Brain pericyte (primary cell): Measurements from ENCODE around the gene KCNK3.
"Not testable (repeated sequence)": the region's sequence is repeated elsewhere in the genome, so short reads cannot be mapped to it uniquely, and the experiment has no call there.

ENCODE experiments used
- DNase-seq: peaks from one replicate; pipeline ENCODE4 v3.0.0-alpha.2; 2012; ENCODE audit warnings: low read depth, low spot score

Gene KCNK3

DNA sequence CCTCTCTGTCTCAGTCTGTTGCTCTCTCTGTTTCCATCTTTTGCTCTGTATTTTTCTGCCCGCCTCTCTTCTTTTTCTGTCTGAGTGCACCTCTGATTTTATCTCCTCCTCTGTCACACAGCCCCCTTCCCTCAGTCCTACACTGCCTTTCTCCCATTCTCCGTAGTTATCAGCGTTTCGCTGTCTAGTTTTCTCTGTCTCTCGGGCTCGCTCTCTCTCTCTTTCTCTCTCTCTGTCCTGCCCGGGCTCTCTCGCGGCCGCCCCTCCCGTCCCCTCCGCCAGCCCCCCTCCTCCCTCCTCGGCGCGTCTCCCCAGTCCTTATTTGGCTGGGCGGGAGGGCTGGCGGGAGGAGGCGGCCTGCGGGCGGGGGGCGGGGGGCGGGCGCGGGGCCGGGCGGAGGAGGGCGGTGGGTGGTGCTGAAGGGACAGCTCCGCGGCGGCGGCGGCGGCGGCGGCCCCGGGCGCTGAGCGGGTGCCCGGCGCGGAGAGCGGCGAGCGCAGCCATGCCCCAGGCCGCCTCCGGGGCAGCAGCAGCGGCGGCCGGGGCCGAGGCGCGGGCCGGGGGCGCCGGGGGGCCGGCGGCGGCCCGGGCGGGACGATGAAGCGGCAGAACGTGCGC, at the start of gene KCNK3:
TSS of gene KCNK3 (plus strand) at position 444 of the 618 bp plus-strand sequence. CDS start at position 598, 154 bp downstream.
- DNase-seq: no peak

GRCh38 chr2:26644188-26644835, 48.2 kb upstream of the KCNK3 start:
- DNase-seq: no peak

GRCh38 chr2:26645762-26646161, 46.8 kb upstream of the KCNK3 start:
- no peak for DNase-seq

DNA sequence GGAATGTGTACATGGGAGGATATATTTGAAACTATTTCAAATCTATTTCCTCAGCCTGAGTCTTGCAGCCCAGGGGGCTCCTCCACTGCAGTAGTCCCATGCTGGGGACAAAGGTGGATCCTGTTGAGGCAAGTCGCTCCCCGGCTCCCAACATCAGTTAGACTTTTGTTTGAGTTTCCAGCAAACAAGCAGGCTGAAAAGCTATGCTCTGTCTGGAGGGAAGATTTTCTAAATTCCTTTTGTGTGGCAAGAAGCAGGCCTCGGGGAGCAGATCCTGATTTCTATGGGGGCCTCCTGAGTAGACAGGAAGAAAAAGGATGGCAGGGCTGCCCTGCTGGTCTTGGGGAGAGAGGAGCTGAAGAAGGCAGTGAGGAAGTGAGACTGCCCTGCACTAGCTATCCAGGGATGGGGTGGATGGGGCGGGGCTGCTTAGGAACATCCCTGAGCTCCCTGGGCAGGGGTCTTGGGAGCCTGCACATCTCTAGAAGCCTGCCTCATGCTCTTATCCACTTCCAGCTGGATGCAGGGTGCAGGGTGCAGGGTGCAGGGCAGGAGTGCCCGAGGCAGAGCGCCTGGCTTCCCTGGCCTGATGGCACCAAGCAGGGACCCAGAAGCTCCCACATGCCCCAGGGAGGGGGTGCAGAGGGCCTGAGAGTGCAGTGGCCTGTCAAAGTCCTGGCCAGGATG, 45.4 kb upstream of the KCNK3 start:
- no peak for DNase-seq

- DNase-seq: no peak
Observed at GRCh38 chr2:26647981-26648380, 44.5 kb upstream of the KCNK3 start.

- DNase-seq: no peak
Observed at GRCh38 chr2:26648516-26648915, 44.0 kb upstream of the KCNK3 start.

DNA sequence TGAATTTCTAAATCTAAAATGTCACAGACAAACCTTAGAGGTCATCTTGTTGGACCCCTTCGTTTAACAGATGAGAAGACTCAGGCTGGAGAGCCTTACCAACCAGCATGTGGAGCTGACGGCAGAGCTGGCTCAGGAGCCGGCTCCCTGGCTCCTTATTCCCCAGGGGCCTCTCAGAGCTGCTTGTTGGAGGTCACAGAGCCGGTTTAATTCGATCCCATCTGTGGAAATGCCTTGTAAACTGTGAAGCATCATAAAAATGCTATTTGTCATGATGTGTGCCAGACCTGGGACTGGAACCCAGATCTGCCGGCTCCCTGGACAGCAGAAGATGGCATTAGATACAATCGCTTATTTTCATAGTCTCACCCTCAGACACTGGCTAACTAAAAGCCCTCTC, 43.2 kb upstream of the KCNK3 start:
- no peak for DNase-seq

DNA sequence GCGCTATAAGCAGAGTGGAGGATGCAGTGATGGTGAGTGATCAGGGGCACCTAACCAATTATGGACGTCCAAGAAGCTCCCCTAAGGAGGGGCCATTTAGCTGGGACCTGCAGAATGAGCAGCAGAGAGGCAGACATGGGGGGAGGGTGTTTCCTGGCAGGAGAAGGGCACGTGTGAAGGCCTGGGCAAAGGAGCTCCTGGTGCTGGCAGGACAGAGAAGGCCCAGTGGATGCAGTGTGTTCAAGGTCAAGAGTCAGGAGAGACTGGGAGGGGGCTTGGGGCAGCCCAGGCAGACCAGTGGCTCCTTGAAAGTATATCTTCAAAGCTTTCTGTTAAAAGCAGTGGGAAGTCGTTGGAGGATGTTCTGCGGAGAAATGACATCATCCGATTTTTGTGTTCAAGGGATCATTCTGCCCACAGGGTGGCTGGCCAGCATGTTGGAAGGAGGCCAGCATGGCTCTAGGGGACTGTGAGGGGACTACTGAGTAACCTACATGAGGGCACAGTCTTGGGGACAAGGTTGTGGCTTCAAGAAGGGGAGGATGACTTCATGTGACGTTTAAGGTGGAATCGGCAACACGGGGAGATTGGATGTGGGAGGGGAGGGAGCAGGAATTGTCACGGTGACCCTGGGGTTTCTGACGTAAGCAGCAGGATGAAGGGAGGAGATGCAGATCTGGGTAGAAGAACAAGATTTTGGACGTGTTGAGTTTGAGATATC, 42.4 kb upstream of the KCNK3 start:
- DNase-seq: no peak

GRCh38 chr2:26650713-26651469, 41.6 kb upstream of the KCNK3 start:
- no peak for DNase-seq

- DNase-seq: no peak
Observed at GRCh38 chr2:26651470-26651771, 41.1 kb upstream of the KCNK3 start.

DNA sequence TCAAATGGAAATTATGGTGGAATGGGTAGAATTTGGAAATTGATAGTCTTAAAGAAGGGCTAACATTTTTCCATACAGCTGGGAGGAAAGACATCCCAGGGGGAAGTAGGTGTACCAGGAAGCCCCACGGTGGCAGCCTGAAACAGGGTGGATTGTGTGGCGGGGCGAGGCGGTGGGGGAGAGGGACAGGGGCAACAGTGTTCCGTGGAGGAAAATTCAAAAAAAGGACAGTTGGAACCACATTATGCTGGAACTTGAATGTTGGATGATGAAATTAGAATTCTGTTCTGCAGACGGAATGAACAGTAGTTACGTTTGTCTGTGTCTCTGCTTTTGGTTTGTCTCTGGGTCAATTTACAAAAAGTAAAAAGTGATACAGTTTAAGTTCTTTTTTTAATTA, 40.7 kb upstream of the KCNK3 start:
- no peak for DNase-seq

DNA sequence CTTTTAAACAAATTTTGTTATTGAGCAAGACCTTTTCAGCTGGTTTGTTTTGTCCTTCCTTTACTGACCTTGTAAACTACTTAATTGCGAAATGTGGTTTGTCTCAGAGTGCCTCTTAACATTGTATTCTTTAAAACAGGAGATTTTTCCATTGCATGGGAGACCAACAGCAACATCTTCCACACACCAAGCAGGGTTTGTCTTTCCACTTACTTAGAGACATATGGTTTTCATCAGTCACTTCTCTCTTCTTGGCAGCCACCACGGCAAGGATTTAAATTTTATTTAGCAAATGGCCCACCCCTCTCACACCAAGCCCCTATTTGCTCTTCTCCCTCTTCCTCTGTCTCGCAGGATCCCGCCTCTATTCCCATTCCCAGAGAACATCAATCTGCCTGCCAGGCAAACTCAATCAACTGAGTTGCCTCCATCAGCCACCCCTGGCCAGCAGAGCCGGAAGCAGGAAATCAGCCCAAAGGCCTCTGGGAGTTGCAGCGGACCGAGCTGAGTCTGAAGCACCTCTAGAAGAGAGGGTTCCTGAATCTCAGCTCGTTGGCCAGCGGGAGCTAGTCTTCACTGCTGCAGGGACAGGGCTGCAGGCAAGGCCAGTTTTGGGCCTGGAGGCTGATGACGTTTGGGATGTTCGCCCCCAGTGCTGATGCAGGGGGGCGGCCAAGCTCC, 40.0 kb upstream of the KCNK3 start:
- DNase-seq: no peak

GRCh38 chr2:26653207-26654060, 39.1 kb upstream of the KCNK3 start:
- no peak for DNase-seq

DNA sequence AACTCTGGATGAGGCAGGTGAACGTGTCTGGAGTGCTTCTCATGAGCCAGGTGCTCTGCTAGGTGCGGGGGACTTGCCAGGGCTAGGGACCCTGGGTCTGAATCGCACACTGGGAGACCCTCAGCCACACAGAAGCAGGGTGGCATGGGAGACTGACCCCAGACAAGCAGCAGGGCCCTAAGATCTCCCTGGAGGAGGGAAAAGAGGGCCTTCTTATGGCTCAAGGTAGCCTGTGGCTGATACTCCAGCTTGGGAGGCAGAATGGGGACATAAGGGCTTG, 38.5 kb upstream of the KCNK3 start:
- no peak for DNase-seq

- not testable (repeated sequence) for DNase-seq
Observed at GRCh38 chr2:26655120-26655519, 37.4 kb upstream of the KCNK3 start.

GRCh38 chr2:26655611-26656195, 36.8 kb upstream of the KCNK3 start:
- DNase-seq: no peak

DNA sequence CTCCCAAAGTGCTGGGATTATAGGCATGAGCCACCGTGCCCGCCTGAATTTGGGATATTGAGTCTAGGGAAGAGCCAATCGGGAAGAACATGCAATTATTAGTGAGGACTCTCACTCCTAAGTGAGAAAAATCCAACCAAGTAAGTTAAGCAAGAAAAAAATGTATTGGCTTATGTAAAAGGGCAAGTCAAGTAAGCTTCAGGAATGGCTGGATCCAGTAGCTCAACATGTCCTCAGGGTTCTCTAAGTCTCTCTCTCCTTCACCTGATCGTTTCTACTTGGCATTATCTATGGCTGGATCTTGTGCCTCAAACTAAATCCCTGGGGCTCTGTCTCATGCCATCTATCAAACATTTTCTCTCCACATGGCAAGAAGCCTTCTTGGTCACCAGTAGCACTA, 35.3 kb upstream of the KCNK3 start:
- DNase-seq: no peak

DNA sequence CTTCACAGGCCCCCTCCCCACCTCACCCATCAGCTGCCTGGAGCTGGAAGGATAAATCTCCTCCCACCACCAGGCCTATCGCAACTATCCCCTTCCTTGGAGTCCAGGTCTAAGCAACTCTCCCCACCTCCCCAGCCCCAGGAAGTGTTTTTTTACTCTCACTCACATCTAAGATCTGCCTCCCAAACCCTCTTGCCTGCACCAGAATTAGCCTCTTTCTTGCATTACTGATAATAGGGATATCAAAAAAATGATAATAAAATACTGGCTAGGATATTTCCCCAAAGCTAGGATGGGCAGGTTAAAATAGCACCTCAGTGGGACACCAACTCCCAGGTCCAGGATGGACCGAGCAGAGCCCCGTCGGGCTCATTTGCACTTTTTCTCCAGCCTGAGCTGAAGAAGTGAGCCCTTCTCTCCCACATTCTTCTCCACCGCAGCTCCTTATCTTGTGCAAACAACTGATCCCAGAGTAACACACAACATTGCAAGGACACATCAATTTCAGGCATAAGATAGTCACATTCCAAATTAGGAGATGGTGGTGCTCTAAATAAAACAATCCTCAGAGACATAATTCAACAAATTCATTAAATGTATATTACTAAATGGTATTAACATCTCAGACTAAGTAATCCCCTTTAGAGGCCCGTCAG, 33.7 kb upstream of the KCNK3 start:
- no peak for DNase-seq

GRCh38 chr2:26660363-26660962, 32.1 kb upstream of the KCNK3 start:
- no peak for DNase-seq
